CD4-positive, alpha-beta T cell (primary cell): ENCODE results near the gene DNLZ. TPM values are rescaled to one million over a fixed set of nuclear protein-coding genes. Genes with fewer than 3 reads are reported as not detected.

ENCODE experiments used
- ATAC-seq: fragments of 200-7000 bp; cut with Tn5 transposase; one replicate; pipeline ENCODE4 v1.10.0; 2022; ENCODE audit warnings: mild to moderate bottlenecking; ENCODE audit not compliant: poor library complexity
- CTCF ChIA-PET: fragments of 350-600 bp; sonication (Branson Sonifier 250); formaldehyde crosslinking; loops from one replicate; lab custom pipeline; 2021; ENCODE audit warnings: antibody characterized with exemption, inconsistent platforms; lab: Charles Lee
- POLR2A ChIA-PET: fragments of 350-600 bp; sonication (Branson Sonifier 250); formaldehyde crosslinking; loops from one replicate; lab custom pipeline; 2021; ENCODE audit warnings: antibody characterized with exemption, inconsistent platforms; lab: Charles Lee
- DNase-seq, 14 experiments: peaks; one replicate each; pipeline ENCODE4 v3.0.0-alpha.2; 2013 to 2020; ENCODE audit warnings: mixed read lengths in 2 of 14
- H3K27ac ChIP-seq, 2 donors: one replicate each; pipeline versions ENCODE4 v1.5.1 to v1.7.0; 2013; ENCODE audit warnings: low read length in 2 of 2, low read depth in 1 of 2, mild to moderate bottlenecking in 1 of 2
- H3K27me3 ChIP-seq, 2 experiments: 1 replicate in 1 of 2; 2 replicates in 1 of 2; pipeline versions ENCODE4 v1.6.1 to v1.7.0; 2013; ENCODE audit warnings: low read length in 2 of 2, control low read depth in 1 of 2, mild to moderate bottlenecking in 1 of 2, moderate library complexity in 1 of 2; ENCODE audit not compliant: insufficient read depth in 2 of 2, control insufficient read depth in 1 of 2
- H3K36me3 ChIP-seq: one replicate; pipeline ENCODE4 v1.6.1; 2013; ENCODE audit warnings: low read length, control low read depth; ENCODE audit not compliant: insufficient read depth
- H3K4me1 ChIP-seq: one replicate; pipeline ENCODE4 v1.6.1; 2013; ENCODE audit warnings: low read length, control low read depth; ENCODE audit not compliant: insufficient read depth
- H3K4me3 ChIP-seq: one replicate; pipeline ENCODE4 v1.5.1; 2013; ENCODE audit warnings: mild to moderate bottlenecking, low read length, moderate library complexity
- H3K9me3 ChIP-seq, 2 experiments: 1 replicate in 1 of 2; 2 replicates in 1 of 2; pipeline versions ENCODE4 v1.6.1 to v1.7.0; 2013; ENCODE audit warnings: low read length in 2 of 2, mild to moderate bottlenecking in 2 of 2, control low read depth in 1 of 2, moderate library complexity in 1 of 2; ENCODE audit not compliant: control insufficient read depth in 1 of 2, insufficient read depth in 1 of 2
- H3K27ac Mint-ChIP-seq: one replicate; pipeline ENCODE4 v1.8.0; 2020; ENCODE audit warnings: mixed read lengths
- H3K27me3 Mint-ChIP-seq: one replicate; pipeline ENCODE4 v1.8.0; 2021; ENCODE audit warnings: mixed read lengths
- H3K36me3 Mint-ChIP-seq: one replicate; pipeline ENCODE4 v1.8.0; 2021; ENCODE audit warnings: low read depth, mixed read lengths
- H3K4me1 Mint-ChIP-seq: one replicate; pipeline ENCODE4 v1.8.0; 2021; ENCODE audit warnings: low read depth, mixed read lengths
- H3K4me3 Mint-ChIP-seq: one replicate; pipeline ENCODE4 v1.8.0; 2020; ENCODE audit warnings: mild to moderate bottlenecking, mixed read lengths
- H3K9me3 Mint-ChIP-seq: one replicate; pipeline ENCODE4 v1.8.0; 2020; ENCODE audit warnings: mixed read lengths
- intact Hi-C, 2 experiments: fragments of 100-400 bp; cut with DNase I in 1 of 2; cut with micrococcal nuclease in 1 of 2; formaldehyde crosslinking; loops; one replicate each; pipeline versions ENCODE4 v1.15.1 to v1.9.0; 2023 to 2025; cut with DNase I, micrococcal nuclease
- total RNA-seq, 174 experiments: library from RNA in 2 of 174; stranded (reverse) in 2 of 174; gene quantifications; one replicate each; pipeline ENCODE4 v1.2.3 and lab custom pipeline; 2021 to 2026
- TF ChIP-seq, protein P1 (sequence below): fragments of 200-600 bp; IDR thresholded peaks from one replicate; pipeline ENCODE4 v1.8.0; 2022; ENCODE audit warnings: antibody characterized with exemption, mild to moderate bottlenecking

Gene DNLZ
- total RNA-seq, 2 experiments from 2014 or later = 15.4 to 17.0 TPM

DNA sequence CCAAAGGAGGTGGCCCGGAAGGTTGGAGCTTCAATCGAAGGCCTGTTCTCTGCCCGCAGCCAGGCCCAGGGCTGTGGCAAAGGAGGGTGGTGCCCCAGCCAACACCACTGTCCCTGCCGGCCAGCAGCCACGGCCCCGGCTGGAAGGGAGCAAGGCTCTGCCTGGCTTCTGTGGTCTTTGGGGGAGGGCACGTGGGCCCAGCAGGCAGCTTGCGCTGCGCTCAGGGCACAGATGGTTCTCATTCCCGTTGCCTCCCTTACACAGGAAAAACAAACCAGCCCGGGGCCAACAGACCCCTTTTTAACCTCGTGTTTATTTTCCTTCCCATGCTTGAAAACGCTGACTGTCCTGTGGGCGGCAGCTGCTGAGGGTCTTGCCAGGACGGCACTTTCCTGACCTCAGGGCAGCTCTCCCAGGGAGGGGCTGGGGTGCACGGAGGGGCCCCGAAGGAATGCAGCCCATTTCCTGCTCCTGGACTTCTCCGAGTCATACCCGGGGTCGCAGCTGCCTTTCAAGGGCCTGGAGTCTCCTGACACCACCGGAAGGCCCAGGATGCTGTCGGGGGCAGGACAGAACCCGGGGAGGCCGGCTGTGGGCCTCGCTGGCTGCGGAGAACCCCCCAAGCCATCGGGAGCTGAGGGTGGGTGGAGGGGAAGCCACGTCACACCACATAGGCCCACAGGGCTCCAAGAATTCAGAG, 37.3 kb downstream of the DNLZ start:
- H3K9me3 ChIP-seq = peaks cover 0 to 4% of the 10 kb centered on the region in 2 experiments
- ChIA-PET CTCF (no interaction called here), POLR2A (no interaction called here)
- peaks cover 0 to 2% of the 10 kb centered on the region in 2 experiments for H3K27me3 ChIP-seq
- H3K4me3 ChIP-seq = no peak overlapping the region
- Mint-ChIP-seq H3K4me1 (peaks cover 5% of the 10 kb centered on the region), H3K36me3 (no peaks in the 10 kb centered on the region), H3K9me3 (no peaks in the 10 kb centered on the region), H3K27me3 (no peaks in the 10 kb centered on the region), H3K27ac (no peak overlapping the region), H3K4me3 (no peak overlapping the region)
- TF ChIP-seq, protein P1, sequence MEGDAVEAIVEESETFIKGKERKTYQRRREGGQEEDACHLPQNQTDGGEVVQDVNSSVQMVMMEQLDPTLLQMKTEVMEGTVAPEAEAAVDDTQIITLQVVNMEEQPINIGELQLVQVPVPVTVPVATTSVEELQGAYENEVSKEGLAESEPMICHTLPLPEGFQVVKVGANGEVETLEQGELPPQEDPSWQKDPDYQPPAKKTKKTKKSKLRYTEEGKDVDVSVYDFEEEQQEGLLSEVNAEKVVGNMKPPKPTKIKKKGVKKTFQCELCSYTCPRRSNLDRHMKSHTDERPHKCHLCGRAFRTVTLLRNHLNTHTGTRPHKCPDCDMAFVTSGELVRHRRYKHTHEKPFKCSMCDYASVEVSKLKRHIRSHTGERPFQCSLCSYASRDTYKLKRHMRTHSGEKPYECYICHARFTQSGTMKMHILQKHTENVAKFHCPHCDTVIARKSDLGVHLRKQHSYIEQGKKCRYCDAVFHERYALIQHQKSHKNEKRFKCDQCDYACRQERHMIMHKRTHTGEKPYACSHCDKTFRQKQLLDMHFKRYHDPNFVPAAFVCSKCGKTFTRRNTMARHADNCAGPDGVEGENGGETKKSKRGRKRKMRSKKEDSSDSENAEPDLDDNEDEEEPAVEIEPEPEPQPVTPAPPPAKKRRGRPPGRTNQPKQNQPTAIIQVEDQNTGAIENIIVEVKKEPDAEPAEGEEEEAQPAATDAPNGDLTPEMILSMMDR = no peak
- intact Hi-C loops = no loop called here
- H3K27ac ChIP-seq = no peak overlapping the region
- H3K4me1 ChIP-seq = peaks cover 24% of the 10 kb centered on the region
- ATAC-seq (no peak), DNase-seq (no peak)
- no peaks in the 10 kb centered on the region for H3K36me3 ChIP-seq

DNA sequence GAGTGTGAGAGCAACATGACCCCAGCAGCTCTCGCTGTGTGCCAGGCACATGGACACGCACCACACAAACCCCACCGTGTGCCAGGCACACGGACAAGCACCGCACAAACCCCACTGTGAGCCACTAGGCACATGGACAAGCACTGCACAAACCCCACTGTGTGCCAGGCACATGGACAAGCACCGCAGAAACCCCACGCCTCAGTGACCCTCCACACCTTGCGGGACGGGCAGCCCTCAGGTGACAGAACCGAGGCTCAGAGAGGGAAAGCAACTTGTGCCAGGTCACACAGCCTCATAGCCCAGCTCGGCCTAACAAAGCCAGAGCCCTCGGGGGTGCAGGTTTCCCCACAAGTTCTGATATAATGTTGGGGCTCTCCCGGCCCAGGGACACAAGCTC, 38.2 kb downstream of the DNLZ start:
- no peak overlapping the region for H3K27ac Mint-ChIP-seq

GRCh38 chr9:136324501-136325300, 38.8 kb downstream of the DNLZ start:
- no peak for ATAC-seq
- CTCF ChIA-PET = no interaction called here
- no peak overlapping the region for H3K4me3 Mint-ChIP-seq
- H3K4me1 Mint-ChIP-seq = peaks cover 5% of the 10 kb centered on the region
- H3K27me3 Mint-ChIP-seq = no peaks in the 10 kb centered on the region
- H3K27ac Mint-ChIP-seq = no peak overlapping the region
- DNase-seq = no peak
- peaks cover 0 to 4% of the 10 kb centered on the region in 2 experiments for H3K9me3 ChIP-seq
- H3K27me3 ChIP-seq = peaks cover 0 to 2% of the 10 kb centered on the region in 2 experiments
- H3K36me3 Mint-ChIP-seq = no peaks in the 10 kb centered on the region
- H3K36me3 ChIP-seq = no peaks in the 10 kb centered on the region
- no peak overlapping the region for H3K4me3 ChIP-seq
- TF ChIP-seq, protein P1 = no peak
- intact Hi-C loops = no loop called here
- POLR2A ChIA-PET = no interaction called here
- H3K4me1 ChIP-seq = peaks cover 24% of the 10 kb centered on the region
- H3K27ac ChIP-seq = no peak overlapping the region
- no peaks in the 10 kb centered on the region for H3K9me3 Mint-ChIP-seq

More for the DNA sequence above, 38.2 kb downstream of the DNLZ start:
- peaks cover 0 to 4% of the 10 kb centered on the region in 2 experiments for H3K9me3 ChIP-seq
- peaks cover 5% of the 10 kb centered on the region for H3K4me1 Mint-ChIP-seq
- POLR2A ChIA-PET = no interaction called here
- H3K9me3 Mint-ChIP-seq = no peaks in the 10 kb centered on the region
- TF ChIP-seq, protein P1 = no peak
- H3K27me3 Mint-ChIP-seq = no peaks in the 10 kb centered on the region
- peaks cover 0 to 2% of the 10 kb centered on the region in 2 experiments for H3K27me3 ChIP-seq
- no peak overlapping the region for H3K4me3 ChIP-seq
- H3K36me3 ChIP-seq = no peaks in the 10 kb centered on the region
- DNase-seq = no peak
- peaks cover 24% of the 10 kb centered on the region for H3K4me1 ChIP-seq
- no peak overlapping the region for H3K27ac ChIP-seq
- ATAC-seq = no peak
- H3K4me3 Mint-ChIP-seq = no peak overlapping the region
- CTCF ChIA-PET = no interaction called here
- no peaks in the 10 kb centered on the region for H3K36me3 Mint-ChIP-seq
- intact Hi-C loops = no loop called here
